B cell (primary cell): ENCODE results near the gene ARHGAP22.

Experiments
- EZH2 ChIP-seq: IDR thresholded peaks from 2 replicates; pipeline ENCODE4 v1.6.1; 2012; ENCODE audit warnings: borderline replicate concordance, low read depth, mild to moderate bottlenecking, moderate library complexity, low read length; ENCODE audit not compliant: insufficient read depth, poor library complexity, severe bottlenecking
- TF ChIP-seq, protein P1 (sequence below): fragments of 200-600 bp; IDR thresholded peaks from one replicate; pipeline ENCODE4 v1.8.0; 2022; ENCODE audit warnings: antibody characterized with exemption, mild to moderate bottlenecking

DNA sequence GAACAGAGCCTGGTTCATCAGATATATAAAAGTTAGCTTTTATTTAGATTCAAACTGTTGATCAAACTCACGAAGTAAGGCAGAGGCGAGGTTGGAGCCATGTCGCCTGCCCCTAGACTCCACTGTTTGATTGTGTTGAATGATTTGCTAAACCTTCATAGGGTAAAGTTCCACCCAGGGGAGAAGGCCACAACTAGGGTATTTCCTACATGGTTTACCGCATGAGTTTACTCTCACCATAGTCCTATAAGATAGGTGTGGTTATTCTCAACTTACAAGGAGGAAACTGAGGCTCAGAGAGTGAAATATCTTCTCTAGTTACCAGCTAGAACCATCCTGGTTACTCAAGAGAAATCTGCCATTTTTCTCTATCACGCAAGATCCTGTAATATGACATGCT lies 31.8 kb downstream of the ARHGAP22 start:
- TF ChIP-seq, protein P1, sequence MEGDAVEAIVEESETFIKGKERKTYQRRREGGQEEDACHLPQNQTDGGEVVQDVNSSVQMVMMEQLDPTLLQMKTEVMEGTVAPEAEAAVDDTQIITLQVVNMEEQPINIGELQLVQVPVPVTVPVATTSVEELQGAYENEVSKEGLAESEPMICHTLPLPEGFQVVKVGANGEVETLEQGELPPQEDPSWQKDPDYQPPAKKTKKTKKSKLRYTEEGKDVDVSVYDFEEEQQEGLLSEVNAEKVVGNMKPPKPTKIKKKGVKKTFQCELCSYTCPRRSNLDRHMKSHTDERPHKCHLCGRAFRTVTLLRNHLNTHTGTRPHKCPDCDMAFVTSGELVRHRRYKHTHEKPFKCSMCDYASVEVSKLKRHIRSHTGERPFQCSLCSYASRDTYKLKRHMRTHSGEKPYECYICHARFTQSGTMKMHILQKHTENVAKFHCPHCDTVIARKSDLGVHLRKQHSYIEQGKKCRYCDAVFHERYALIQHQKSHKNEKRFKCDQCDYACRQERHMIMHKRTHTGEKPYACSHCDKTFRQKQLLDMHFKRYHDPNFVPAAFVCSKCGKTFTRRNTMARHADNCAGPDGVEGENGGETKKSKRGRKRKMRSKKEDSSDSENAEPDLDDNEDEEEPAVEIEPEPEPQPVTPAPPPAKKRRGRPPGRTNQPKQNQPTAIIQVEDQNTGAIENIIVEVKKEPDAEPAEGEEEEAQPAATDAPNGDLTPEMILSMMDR, result no peak
- no peak for TF ChIP-seq EZH2
